PFSK-1 (cell line): ENCODE results near the gene USP9X.

Source experiments
- FOXP2 ChIP-seq: optimal IDR thresholded peaks from 2 replicates; pipeline ENCODE3; 2011; ENCODE audit warnings: borderline replicate concordance, control low read depth, inconsistent platforms; ENCODE audit not compliant: insufficient read depth; ENCODE audit errors: extremely low read length, extremely low read depth
- POLR2AphosphoS5 ChIP-seq: IDR thresholded peaks from 2 replicates; pipeline ENCODE4 v1.6.1; 2012; ENCODE audit warnings: low read depth, mild to moderate bottlenecking, control low read depth, low read length, moderate library complexity
- REST ChIP-seq, 2 experiments: IDR thresholded peaks; 2 replicates each; pipeline versions ENCODE4 v1.6.1 to v1.8.0; 2011 to 2012; ENCODE audit warnings: low read depth in 2 of 2, low read length in 2 of 2, control low read depth in 1 of 2, inconsistent platforms in 1 of 2, mild to moderate bottlenecking in 1 of 2, moderate library complexity in 1 of 2; ENCODE audit not compliant: insufficient read depth in 1 of 2
- SIN3A ChIP-seq: IDR thresholded peaks from 2 replicates; pipeline ENCODE4 v1.6.1; 2012; ENCODE audit warnings: mild to moderate bottlenecking, low read length, moderate library complexity, borderline replicate concordance; ENCODE audit not compliant: insufficient read depth
- TAF1 ChIP-seq: IDR thresholded peaks from 2 replicates; pipeline ENCODE4 v1.6.1; 2012; ENCODE audit warnings: low read length, control low read depth, borderline replicate concordance; ENCODE audit not compliant: insufficient read depth

The USP9X gene

GRCh38 chrX:41137589-41137988 lies 52.3 kb downstream of the USP9X start:
- TF ChIP-seq SIN3A (no peak), TAF1 (no peak), FOXP2 (no peak), REST (IDR thresholded peaks at IDR 0.05; ENCODE audit: insufficient read depth in 1 of 2, low read depth in 2 of 2, low read length in 2 of 2) (no peak), POLR2AphosphoS5 (no peak)

- TF ChIP-seq FOXP2 (no peak), TAF1 (no peak), SIN3A (no peak), POLR2AphosphoS5 (no peak), REST (IDR thresholded peaks at IDR 0.05; ENCODE audit: insufficient read depth in 1 of 2, low read depth in 2 of 2, low read length in 2 of 2) (no peak)
Observed at GRCh38 chrX:41142130-41142910, 57.1 kb downstream of the USP9X start.

GRCh38 chrX:41144873-41145272 lies 59.6 kb downstream of the USP9X start:
- TF ChIP-seq TAF1 (no peak), FOXP2 (no peak), REST (IDR thresholded peaks at IDR 0.05; ENCODE audit: insufficient read depth in 1 of 2, low read depth in 2 of 2, low read length in 2 of 2) (no peak), POLR2AphosphoS5 (no peak), SIN3A (no peak)

GRCh38 chrX:41145920-41146608 lies 60.8 kb downstream of the USP9X start:
- TF ChIP-seq POLR2AphosphoS5 (no peak), REST (IDR thresholded peaks at IDR 0.05; ENCODE audit: insufficient read depth in 1 of 2, low read depth in 2 of 2, low read length in 2 of 2) (no peak), SIN3A (no peak), FOXP2 (no peak), TAF1 (no peak)
